GM12875 (cell line): Measurements from ENCODE around the gene POMGNT2.

Source experiments
- H3K4me3 ChIP-seq: one replicate; pipeline ENCODE4 v1.5.1; 2011; ENCODE audit warnings: low read depth, low read length, control low read depth
- TF ChIP-seq, protein P1 (sequence below): IDR thresholded peaks from 2 replicates; pipeline ENCODE4 v1.5.1; 2011; ENCODE audit warnings: low read depth, mild to moderate bottlenecking, control low read depth, inconsistent platforms, low read length, moderate library complexity, borderline replicate concordance; ENCODE audit not compliant: insufficient read depth

POMGNT2 gene

GRCh38 chr3:43105596-43106292, at the start of gene POMGNT2:
Gene POMGNT2 (minus strand): TSS chr3:43106079. CDS start chr3:43081431, 24,648 bp downstream.
- peak within 1 kb of the TSS; percentile 35 for H3K4me3 ChIP-seq
- TF ChIP-seq, protein P1, sequence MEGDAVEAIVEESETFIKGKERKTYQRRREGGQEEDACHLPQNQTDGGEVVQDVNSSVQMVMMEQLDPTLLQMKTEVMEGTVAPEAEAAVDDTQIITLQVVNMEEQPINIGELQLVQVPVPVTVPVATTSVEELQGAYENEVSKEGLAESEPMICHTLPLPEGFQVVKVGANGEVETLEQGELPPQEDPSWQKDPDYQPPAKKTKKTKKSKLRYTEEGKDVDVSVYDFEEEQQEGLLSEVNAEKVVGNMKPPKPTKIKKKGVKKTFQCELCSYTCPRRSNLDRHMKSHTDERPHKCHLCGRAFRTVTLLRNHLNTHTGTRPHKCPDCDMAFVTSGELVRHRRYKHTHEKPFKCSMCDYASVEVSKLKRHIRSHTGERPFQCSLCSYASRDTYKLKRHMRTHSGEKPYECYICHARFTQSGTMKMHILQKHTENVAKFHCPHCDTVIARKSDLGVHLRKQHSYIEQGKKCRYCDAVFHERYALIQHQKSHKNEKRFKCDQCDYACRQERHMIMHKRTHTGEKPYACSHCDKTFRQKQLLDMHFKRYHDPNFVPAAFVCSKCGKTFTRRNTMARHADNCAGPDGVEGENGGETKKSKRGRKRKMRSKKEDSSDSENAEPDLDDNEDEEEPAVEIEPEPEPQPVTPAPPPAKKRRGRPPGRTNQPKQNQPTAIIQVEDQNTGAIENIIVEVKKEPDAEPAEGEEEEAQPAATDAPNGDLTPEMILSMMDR = no peak

DNA sequence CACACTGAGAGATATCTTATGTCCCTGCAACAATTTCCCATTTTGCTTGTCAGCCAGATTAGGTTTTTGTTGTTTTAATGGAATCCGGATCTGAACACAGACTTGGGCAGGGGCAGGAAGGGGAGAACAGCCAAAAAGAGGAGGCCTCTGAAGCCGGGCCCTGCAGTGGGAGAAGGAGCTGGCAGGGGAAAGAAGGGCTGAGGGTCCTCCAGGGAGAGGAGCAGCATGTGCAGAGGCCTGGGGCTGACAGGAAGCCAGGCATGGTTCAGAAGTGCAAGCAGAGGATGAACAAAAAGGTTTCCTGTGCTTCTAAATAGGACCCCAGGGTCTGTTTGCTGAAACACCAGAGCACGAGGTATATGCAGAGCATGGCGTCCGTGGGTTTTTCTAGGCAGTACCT, 49.1 kb upstream of the POMGNT2 start:
- TF ChIP-seq, protein P1 = no peak
- H3K4me3 ChIP-seq = no peak overlapping the region

DNA sequence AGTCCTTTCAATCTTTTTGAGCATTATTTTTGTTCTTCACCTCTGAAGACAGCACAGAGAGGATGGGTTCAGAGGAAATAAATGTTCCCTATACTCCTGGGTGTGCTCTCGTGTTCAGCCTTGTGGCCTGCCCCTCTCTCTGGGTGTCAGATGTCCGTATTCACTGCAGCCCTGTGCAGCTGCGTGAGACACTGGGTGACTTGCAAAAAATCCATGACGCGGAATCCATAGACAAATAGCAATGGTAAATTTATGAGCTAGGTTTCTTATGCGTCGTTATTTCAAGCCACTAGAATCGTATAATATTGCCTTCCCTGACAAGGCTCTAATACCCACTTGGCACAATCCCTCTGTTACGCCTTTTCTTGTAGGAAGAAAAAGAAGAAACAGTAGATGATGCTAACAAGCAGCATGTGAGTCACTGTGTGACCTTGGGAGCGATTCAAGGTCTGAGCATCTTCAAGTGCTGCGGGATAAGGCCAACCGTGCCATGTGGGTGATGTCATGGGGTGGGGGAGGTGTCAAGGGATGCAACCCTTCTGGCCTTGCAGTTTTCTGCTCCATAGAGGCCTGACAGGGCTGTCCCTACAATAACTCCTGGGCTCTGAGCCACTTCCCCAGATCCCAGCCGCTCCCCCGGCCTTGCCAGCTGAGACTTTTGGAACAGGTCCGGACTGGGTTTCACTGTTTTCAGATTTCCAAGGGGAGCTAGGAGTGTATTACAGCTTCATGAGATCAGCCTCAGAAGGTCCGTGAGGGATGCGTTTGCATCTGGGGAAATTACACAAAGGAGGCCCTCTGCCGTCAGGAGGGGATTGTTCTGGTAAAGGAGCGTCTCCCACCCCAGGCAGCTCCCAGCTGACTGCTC, 47.6 kb upstream of the POMGNT2 start:
- H3K4me3 ChIP-seq = no peak overlapping the region
- TF ChIP-seq, protein P1 = no peak

DNA sequence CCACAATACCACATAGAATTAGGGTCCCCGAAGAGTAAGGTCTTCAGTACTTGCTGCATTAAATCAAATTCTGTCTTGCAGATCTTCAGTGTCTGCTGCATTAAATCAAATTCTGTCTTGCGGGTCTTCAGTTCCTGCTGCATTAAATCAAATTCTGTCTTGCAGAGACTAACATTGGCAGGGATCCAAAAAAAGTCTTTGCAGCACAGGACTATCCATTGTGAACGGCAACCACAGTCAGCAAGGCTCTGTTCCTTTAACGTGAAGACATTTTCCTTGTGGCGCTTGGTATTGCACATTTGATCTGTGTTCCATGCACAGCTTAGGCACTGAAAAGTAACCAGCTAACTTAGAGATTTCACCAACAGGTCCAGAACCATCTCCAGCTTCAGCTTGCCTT, 46.8 kb upstream of the POMGNT2 start:
- TF ChIP-seq, protein P1 = no peak
- H3K4me3 ChIP-seq = no peak overlapping the region

DNA sequence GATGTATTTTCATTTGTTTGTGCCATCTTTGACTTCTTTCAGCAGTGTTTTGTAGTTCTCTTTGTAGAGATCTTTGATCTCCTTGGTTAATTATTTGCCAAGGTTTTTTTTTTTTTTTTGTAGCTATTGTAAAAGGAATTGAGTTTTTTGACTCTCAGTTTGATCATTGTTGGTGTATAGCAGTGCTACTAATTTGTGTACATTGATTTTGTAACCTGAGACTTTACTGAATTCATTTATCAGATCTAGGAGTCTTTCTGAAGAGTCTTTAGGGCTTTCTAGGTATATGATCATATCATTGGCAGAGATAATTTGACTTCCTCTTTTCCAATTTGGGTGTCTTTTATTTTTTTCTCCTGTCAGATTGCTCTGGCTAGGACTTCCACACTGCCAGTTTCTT, 42.2 kb upstream of the POMGNT2 start:
- TF ChIP-seq, protein P1 = no peak
- H3K4me3 ChIP-seq = no peak overlapping the region

DNA sequence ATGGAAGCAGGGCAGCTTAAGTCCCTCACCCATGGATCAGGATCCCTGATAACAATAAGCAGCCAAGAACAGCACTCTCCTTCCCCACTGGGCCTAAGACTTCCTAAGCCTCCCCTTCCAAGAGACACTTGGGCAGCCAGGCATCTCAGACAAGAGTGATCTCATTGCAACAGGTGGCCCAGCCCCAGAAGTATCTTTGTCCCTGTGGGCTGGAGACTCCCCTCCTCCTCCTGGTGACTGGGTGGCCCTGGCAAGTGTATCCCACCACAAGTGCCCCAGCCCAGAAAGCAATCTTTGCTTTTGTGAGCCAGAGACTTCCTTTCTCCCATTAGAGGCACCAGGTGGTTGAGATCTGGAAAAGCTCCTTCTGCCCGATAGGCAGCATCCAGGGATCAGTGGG, 40.7 kb upstream of the POMGNT2 start:
- TF ChIP-seq, protein P1 = no peak
- no peak overlapping the region for H3K4me3 ChIP-seq
